Colonic mucosa (tissue), 4 donors: ENCODE data around the gene GPC1. TPM values are rescaled to one million over a fixed set of nuclear protein-coding genes. Genes with fewer than 3 reads are reported as not detected.

ENCODE experiments used
- DNase-seq: peaks from one replicate; pipeline ENCODE4 v3.0.0-alpha.2; 2020
- H3K27ac ChIP-seq: fragments of 200-600 bp; one replicate; pipeline ENCODE4 v1.8.0; 2021
- H3K27me3 ChIP-seq: fragments of 200-600 bp; one replicate; pipeline ENCODE4 v1.8.0; 2021
- H3K36me3 ChIP-seq: fragments of 200-600 bp; one replicate; pipeline ENCODE4 v1.8.0; 2021
- H3K4me1 ChIP-seq: fragments of 200-600 bp; one replicate; pipeline ENCODE4 v1.8.0; 2021; ENCODE audit warnings: mild to moderate bottlenecking
- H3K4me3 ChIP-seq: fragments of 200-600 bp; one replicate; pipeline ENCODE4 v1.8.0; 2021
- H3K9ac ChIP-seq, 2 donors: one replicate each; pipeline ENCODE4 v1.7.0; 2013; ENCODE audit warnings: control low read depth in 2 of 2, low read depth in 2 of 2, low read length in 2 of 2
- H3K9me3 ChIP-seq: fragments of 200-600 bp; one replicate; pipeline ENCODE4 v1.8.0; 2021
- CTCF ChIP-seq: fragments of 200-600 bp; IDR thresholded peaks from one replicate; pipeline ENCODE4 v1.8.0; 2022; ENCODE audit warnings: antibody characterized with exemption, mild to moderate bottlenecking
- intact Hi-C: fragments of 100-400 bp; cut with DNase I; formaldehyde crosslinking; loops from one replicate; pipeline ENCODE4 v1.14.1; 2022
- total RNA-seq, 2 donors: library from RNA; stranded (reverse); fragmentation: NEBNext Ultra II Directional in 1 of 2; extraction: Animal tissue kit (Norgen Biotek cat#: 25700) in 1 of 2; gene quantifications; one replicate each; pipeline ENCODE4 v1.2.1, GENCODE V29; 2021
- donor health status: healthy.
- donor health status: DM: no; HTN: no; CAD: no.
- donor health status: DM: no; HTN: no; CAD: no.

Gene GPC1
- total RNA-seq, 2 donors from 2014 or later, result 19.0 to 23.1 TPM

GRCh38 chr2:240478346-240479110 lies 43.1 kb downstream of the GPC1 start:
- Histone ChIP-seq H3K27ac (no peak overlapping the region), H3K9ac (no peak overlapping the region), H3K9me3 (no peaks in the 10 kb centered on the region), H3K27me3 (no peaks in the 10 kb centered on the region), H3K4me1 (no peaks in the 10 kb centered on the region), H3K4me3 (no peak overlapping the region), H3K36me3 (no peaks in the 10 kb centered on the region)
- no peak for TF ChIP-seq CTCF
- intact Hi-C loops, result no loop called here
- peak; percentile 14 for DNase-seq

GRCh38 chr2:240479111-240479501 lies 43.6 kb downstream of the GPC1 start:
- Histone ChIP-seq H3K27me3 (no peaks in the 10 kb centered on the region), H3K36me3 (no peaks in the 10 kb centered on the region), H3K9ac (no peak overlapping the region), H3K4me3 (no peak overlapping the region), H3K27ac (no peak overlapping the region), H3K9me3 (no peaks in the 10 kb centered on the region), H3K4me1 (no peaks in the 10 kb centered on the region)
- intact Hi-C loops, result no loop called here
- TF ChIP-seq CTCF, result no peak
- DNase-seq, result no peak

GRCh38 chr2:240480834-240481623 lies 45.6 kb downstream of the GPC1 start:
- no peak overlapping the region for H3K27ac ChIP-seq
- intact Hi-C loops, result no loop called here
- H3K4me1 ChIP-seq, result no peaks in the 10 kb centered on the region
- DNase-seq, result peak; percentile 12
- no peaks in the 10 kb centered on the region for H3K27me3 ChIP-seq
- H3K36me3 ChIP-seq, result no peaks in the 10 kb centered on the region
- no peak for TF ChIP-seq CTCF
- no peak overlapping the region for H3K4me3 ChIP-seq
- H3K9ac ChIP-seq, result no peak overlapping the region
- no peaks in the 10 kb centered on the region for H3K9me3 ChIP-seq

- H3K4me3 ChIP-seq, result no peak overlapping the region
- DNase-seq, result peak; percentile 10
- H3K9me3 ChIP-seq, result no peaks in the 10 kb centered on the region
- no peaks in the 10 kb centered on the region for H3K4me1 ChIP-seq
- intact Hi-C loops, result no loop called here
- no peak for TF ChIP-seq CTCF
- no peak overlapping the region for H3K27ac ChIP-seq
- H3K9ac ChIP-seq, result no peak overlapping the region
- no peaks in the 10 kb centered on the region for H3K36me3 ChIP-seq
- H3K27me3 ChIP-seq, result no peaks in the 10 kb centered on the region
Measured at GRCh38 chr2:240481720-240482119, 46.3 kb downstream of the GPC1 start.

GRCh38 chr2:240482141-240482540 lies 46.7 kb downstream of the GPC1 start:
- intact Hi-C loops, result no loop called here
- H3K4me1 ChIP-seq, result no peaks in the 10 kb centered on the region
- no peak overlapping the region for H3K4me3 ChIP-seq
- no peaks in the 10 kb centered on the region for H3K9me3 ChIP-seq
- no peak for TF ChIP-seq CTCF
- no peaks in the 10 kb centered on the region for H3K27me3 ChIP-seq
- no peak for DNase-seq
- no peaks in the 10 kb centered on the region for H3K36me3 ChIP-seq
- H3K27ac ChIP-seq, result no peak overlapping the region
- no peak overlapping the region for H3K9ac ChIP-seq
